ENCODE results near the gene ICE1.

GRCh38 chr5:5421149-5421960 is 1.1 kb upstream of the ICE1 start:
- no peak for TF ChIP-seq POLR2A (IDR thresholded peaks at IDR 0.05)
- no peak for TF ChIP-seq CTCF (IDR thresholded peaks at IDR 0.05)
- no peak for TF ChIP-seq EP300 (IDR thresholded peaks at IDR 0.05; ENCODE audit: low read depth)
- no peak for TF ChIP-seq POLR2AphosphoS5 (IDR thresholded peaks at IDR 0.05)

All from transverse colon (tissue), 4 donors.